SH-SY5Y (cell line): ENCODE measurements around the gene MYL3.

ENCODE experiments used
- GATA2 ChIP-seq: IDR thresholded peaks from 2 replicates; pipeline ENCODE4 v1.6.1; 2011; ENCODE audit warnings: mild to moderate bottlenecking, low read depth, low read length
- GATA3 ChIP-seq: IDR thresholded peaks from 2 replicates; pipeline ENCODE4 v1.6.1; 2011; ENCODE audit warnings: low read depth, mild to moderate bottlenecking, low read length, moderate library complexity

DNA sequence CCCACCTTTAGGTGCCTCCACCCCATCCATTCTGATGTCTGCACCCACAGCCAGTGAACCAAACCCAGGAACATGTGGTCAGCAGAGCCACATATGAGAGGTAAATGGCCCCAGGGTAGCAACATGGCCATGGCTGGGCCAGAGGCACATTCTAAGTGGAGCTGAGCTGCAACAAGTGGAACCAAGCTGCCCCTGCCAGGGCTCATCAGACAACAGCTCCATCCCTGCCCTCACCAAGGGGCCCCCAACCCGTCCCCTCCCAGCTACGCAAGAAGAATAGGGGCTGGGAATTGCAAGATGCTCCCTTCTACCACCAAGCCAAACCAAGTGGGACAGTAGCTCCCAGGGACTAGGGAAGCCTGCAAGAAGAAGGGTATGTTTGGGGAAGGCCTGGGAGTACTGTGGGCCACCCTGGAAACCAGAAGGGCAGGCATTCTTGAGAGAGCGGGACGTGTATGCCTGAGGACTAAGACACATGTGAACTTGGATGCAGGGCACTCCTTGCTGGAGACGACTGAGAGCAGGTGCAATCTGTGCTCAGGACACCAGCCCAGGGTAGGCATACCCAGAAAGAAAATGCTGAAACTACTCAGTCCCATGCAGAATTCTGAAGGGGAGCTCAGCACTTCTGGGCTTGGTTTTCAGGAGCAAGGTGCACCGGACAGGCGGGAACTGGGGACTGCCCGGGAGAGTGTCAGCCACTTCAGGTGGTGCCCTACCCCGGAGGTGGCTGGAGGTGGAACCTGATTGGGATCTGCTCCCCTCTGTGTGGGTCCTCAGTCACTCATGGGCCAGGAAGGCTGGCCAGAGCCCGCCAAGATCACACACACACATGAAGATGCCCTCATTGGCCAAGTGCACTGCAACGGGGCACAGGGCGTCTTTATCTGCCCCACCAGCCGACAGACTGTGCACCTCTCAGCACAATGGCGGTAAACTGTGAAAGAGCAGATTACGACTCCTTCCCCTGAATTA, 9.5 kb downstream of the MYL3 start:
- no peak for TF ChIP-seq GATA2
- TF ChIP-seq GATA3 = no peak
